HEK293T (cell line): ENCODE results near the gene ATIC.

Experiments
- CTCF ChIA-PET: fragments of 350-600 bp; formaldehyde crosslinking; extraction: SDS; loops from one replicate; lab custom pipeline; 2021; ENCODE audit warnings: antibody characterized with exemption, inconsistent platforms; lab: Yijun Ruan, JAX
- POLR2A ChIA-PET: fragments of 350-600 bp; formaldehyde crosslinking; extraction: SDS; loops from one replicate; lab custom pipeline; 2020; ENCODE audit warnings: antibody characterized with exemption, inconsistent platforms; lab: Yijun Ruan, JAX
- DNase-seq: peaks from one replicate; pipeline ENCODE4 v3.0.0; 2012; ENCODE audit warnings: mixed read lengths; ENCODE audit errors: extremely low spot score
- ARNT ChIP-seq: fragments of 450-650 bp; IDR thresholded peaks from 2 replicates; pipeline ENCODE4 v1.6.1; 2017; ENCODE audit warnings: mild to moderate bottlenecking
- BHLHE40 ChIP-seq: fragments of 450-650 bp; IDR thresholded peaks from 2 replicates; pipeline ENCODE4 v1.6.1; 2016; ENCODE audit warnings: mild to moderate bottlenecking, moderate library complexity, borderline replicate concordance
- CTBP1 ChIP-seq: fragments of 450-650 bp; IDR thresholded peaks from 2 replicates; pipeline ENCODE4 v1.6.1; 2016; ENCODE audit warnings: borderline replicate concordance
- ELF4 ChIP-seq: fragments of 450-650 bp; IDR thresholded peaks from 2 replicates; pipeline ENCODE4 v1.6.1; 2017; ENCODE audit warnings: antibody characterized with exemption
- FOXA1 ChIP-seq: fragments of 450-650 bp; IDR thresholded peaks from 2 replicates; pipeline ENCODE4 v1.6.1; 2016; ENCODE audit warnings: mild to moderate bottlenecking
- FOXK2 ChIP-seq: fragments of 450-650 bp; IDR thresholded peaks from 2 replicates; pipeline ENCODE4 v1.6.1; 2016; ENCODE audit warnings: mild to moderate bottlenecking
- FOXM1 ChIP-seq: fragments of 450-650 bp; IDR thresholded peaks from 2 replicates; pipeline ENCODE4 v1.6.1; 2017; ENCODE audit warnings: mild to moderate bottlenecking, borderline replicate concordance
- HDGF ChIP-seq: fragments of 450-650 bp; IDR thresholded peaks from 2 replicates; pipeline ENCODE4 v1.6.1; 2017; ENCODE audit warnings: antibody characterized with exemption, borderline replicate concordance
- L3MBTL2 ChIP-seq: fragments of 450-650 bp; conservative IDR thresholded peaks from 2 replicates; pipeline ENCODE4 v1.6.1; 2016; ENCODE audit warnings: mild to moderate bottlenecking
- LEF1 ChIP-seq: fragments of 450-650 bp; IDR thresholded peaks from 2 replicates; pipeline ENCODE4 v1.6.1; 2017; ENCODE audit warnings: mild to moderate bottlenecking, borderline replicate concordance
- NFRKB ChIP-seq: fragments of 450-650 bp; IDR thresholded peaks from 2 replicates; pipeline ENCODE4 v1.6.1; 2016; ENCODE audit warnings: mild to moderate bottlenecking, moderate library complexity
- PKNOX1 ChIP-seq: fragments of 450-650 bp; IDR thresholded peaks from 2 replicates; pipeline ENCODE4 v1.6.1; 2016
- SP1 ChIP-seq: fragments of 450-650 bp; IDR thresholded peaks from 2 replicates; pipeline ENCODE4 v1.6.1; 2017
- SUZ12 ChIP-seq: fragments of 450-650 bp; IDR thresholded peaks from 2 replicates; pipeline ENCODE4 v1.6.1; 2016; ENCODE audit warnings: mild to moderate bottlenecking
- TARDBP ChIP-seq: fragments of 450-650 bp; IDR thresholded peaks from 2 replicates; pipeline ENCODE4 v1.6.1; 2016
- ZNF384 ChIP-seq: fragments of 450-650 bp; IDR thresholded peaks from 2 replicates; pipeline ENCODE4 v1.6.1; 2016

ATIC gene

DNA sequence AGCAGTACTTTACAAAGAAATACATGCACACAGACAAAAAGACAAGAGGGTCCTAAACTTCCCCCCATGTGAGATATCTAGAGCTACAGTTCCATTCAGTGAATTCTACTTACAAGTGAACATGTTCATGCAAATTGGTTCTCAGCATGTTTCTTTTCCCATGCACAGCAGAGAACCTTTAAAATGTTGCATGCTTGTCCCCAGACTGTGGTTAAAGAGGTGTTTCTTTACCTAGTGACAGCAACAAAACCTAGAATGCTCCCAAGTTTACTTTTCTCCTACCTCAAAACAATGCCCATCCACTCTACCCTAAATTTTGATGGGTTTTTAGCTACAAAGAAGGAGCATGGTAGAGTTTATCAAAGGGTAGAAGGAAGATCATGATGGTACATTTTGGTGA lies 80.3 kb downstream of the ATIC start:
- ChIA-PET POLR2A (no interaction called here), CTCF (no interaction called here)
- DNase-seq, result no peak
- no peak for TF ChIP-seq ELF4
- no peak for TF ChIP-seq FOXA1
- TF ChIP-seq ZNF384, result no peak
- TF ChIP-seq PKNOX1, result no peak
- no peak for TF ChIP-seq NFRKB

DNA sequence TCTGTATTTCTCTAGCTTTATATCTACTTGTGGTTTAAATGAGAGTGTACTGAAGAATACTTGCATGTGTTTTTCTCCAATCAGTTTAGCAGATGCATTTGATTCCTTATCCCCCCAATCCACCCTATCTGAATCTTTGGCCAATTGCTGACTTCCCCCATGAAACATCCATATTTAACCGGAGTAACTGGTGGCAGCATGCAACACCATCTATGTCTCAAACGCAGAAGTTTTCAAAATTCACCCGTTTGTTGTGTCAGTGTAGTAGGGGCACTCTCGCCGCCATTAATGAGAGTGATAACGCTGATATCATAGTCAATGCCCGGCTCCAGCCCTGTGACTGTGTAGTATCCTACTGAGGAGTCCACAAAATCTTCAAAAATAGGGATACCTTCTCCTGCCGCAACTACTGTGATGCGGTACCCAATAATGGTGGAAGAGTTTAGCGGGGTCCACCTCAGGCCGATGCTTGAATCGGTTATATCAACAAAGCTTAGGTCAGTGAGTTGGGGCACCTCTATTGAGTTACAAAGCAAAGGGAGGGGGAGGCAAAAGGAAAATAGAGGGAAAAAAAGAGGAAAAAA lies 80.9 kb downstream of the ATIC start:
- TF ChIP-seq HDGF, result no peak
- TF ChIP-seq L3MBTL2, result no peak
- no peak for TF ChIP-seq FOXA1
- TF ChIP-seq BHLHE40, result no peak
- no peak for TF ChIP-seq SP1
- no peak for TF ChIP-seq FOXM1
- no peak for TF ChIP-seq ARNT
- TF ChIP-seq CTBP1, result no peak
- TF ChIP-seq NFRKB, result no peak
- no peak for TF ChIP-seq PKNOX1
- TF ChIP-seq FOXK2, result no peak
- TF ChIP-seq ZNF384, result no peak
- CTCF ChIA-PET, result no interaction called here
- POLR2A ChIA-PET, result no interaction called here
- DNase-seq, result no peak

GRCh38 chr2:215394102-215394805 lies 82.4 kb downstream of the ATIC start:
- TF ChIP-seq FOXM1 (no peak), SP1 (no peak), CTBP1 (no peak), L3MBTL2 (no peak), NFRKB (no peak), HDGF (no peak), FOXK2 (no peak), PKNOX1 (no peak), BHLHE40 (no peak), SUZ12 (no peak), LEF1 (no peak), ZNF384 (no peak), ELF4 (no peak), ARNT (no peak), TARDBP (no peak), FOXA1 (no peak)
- DNase-seq, result no peak
- ChIA-PET POLR2A (no interaction called here), CTCF (no interaction called here)

DNA sequence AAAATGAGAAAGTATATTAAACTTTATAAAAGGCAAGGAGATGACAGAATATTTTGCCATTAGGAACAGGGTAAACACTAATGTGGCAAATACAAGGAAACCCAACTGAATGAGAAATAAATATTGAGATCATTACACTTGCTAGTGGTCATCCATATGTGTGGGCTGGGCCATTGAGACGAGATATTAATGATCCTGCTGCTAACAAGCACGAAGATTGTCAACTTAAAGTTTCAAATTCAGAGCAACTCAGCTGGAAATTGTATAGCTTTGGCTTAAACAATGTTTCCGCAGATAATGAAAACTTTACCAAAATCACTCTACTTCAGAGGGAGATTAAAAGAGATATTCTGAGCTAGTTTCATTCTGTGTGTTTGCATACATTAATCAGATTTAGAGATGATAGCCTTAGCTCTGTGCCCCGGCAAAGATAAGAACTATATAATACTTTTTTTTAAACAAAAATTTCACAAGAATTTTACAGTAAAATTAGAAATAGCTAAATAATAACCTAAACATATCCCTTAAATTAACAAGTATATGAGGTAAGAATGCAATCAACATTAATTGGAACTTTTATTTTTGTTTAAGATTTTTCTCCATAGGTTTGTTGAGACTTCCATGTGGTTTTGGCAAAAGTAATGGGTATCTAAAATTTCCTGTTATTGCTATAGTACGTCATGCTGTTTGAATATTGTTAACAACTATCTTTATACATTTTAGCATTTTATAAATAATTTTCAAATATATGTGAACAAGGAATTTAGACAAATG lies 84.0 kb downstream of the ATIC start:
- TF ChIP-seq ELF4 (no peak), HDGF (no peak), FOXA1 (no peak), NFRKB (no peak), PKNOX1 (no peak)
- ChIA-PET POLR2A (no interaction called here), CTCF (interaction anchor here (0.6 kb wide), 1 partner anchor 49 kb away, joined by 4 read pairs; no protein-coding TSS in a partner anchor)
- no peak for DNase-seq

GRCh38 chr2:215396595-215397313 lies 84.9 kb downstream of the ATIC start:
- CTCF ChIA-PET, result interaction anchor here (0.6 kb wide), 1 partner anchor 48 kb away, joined by 4 read pairs; no protein-coding TSS in a partner anchor
- TF ChIP-seq FOXK2, result no peak
- no peak for TF ChIP-seq TARDBP
- TF ChIP-seq PKNOX1, result no peak
- no peak for TF ChIP-seq L3MBTL2
- no peak for TF ChIP-seq BHLHE40
- no peak for TF ChIP-seq ARNT
- TF ChIP-seq SP1, result no peak
- no peak for TF ChIP-seq ZNF384
- no peak for TF ChIP-seq ELF4
- no peak for TF ChIP-seq SUZ12
- TF ChIP-seq HDGF, result no peak
- no peak for TF ChIP-seq FOXM1
- POLR2A ChIA-PET, result no interaction called here
- no peak for DNase-seq
